Measurements from ENCODE around the gene CPT2.
A peak's percentile ranks its signal among the peaks of the same experiment; 100 is the strongest.
"Not testable (repeated sequence)": the region's sequence is repeated elsewhere in the genome, so short reads cannot be mapped to it uniquely, and the experiment has no call there.

The CPT2 gene

DNA sequence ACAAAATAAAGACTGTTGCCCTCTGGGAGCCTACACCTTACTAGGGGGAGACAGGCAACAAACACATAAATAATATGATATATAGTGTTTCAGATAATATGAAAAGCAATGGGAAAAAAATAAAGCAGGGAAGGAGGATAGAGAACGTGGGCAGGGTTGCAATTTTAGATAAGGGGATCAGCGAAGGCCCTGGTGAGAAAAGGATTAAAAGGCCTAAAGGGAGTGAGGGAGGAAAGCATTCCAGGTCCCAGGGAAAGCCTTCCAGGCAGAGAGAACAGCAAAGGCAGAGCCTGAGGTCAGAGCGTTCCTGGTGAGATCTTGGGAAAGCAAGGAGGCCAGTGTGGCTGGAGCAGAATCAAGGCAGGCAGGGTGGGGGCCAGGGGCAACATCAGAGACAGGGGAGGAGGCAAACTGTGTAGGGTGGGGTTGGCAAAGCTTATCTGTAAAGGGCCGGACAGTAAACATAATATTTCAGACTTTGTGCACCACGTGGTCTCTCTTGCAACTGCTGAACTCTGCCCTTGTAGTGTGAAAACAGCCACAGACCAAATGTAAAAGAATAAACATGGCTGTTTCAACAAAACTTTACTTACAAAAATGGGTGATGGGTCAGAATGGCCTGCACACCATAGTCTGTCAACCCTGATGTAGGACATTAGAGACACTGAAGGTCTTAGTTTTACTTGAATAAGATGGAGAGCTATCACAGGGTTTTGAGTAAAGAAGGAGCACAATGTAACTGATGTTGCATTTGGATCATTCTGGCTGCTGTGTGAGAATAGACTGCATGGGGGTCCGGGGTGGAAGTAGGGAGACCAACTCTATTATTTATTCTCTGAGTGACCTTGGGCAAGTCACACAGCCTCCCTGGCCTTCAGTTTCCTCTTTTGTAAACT lies 13.3 kb upstream of the CPT2 start:
- Histone ChIP-seq H3K9me3 (ENCODE audit: low read length) (no peaks in the 10 kb centered on the region), H3K9ac (ENCODE audit: low read length) (no peak overlapping the region), H3K27ac (ENCODE audit: low read depth, low read length) (no peak overlapping the region), H3K27me3 (ENCODE audit: control insufficient read depth in 1 of 2, insufficient read depth in 2 of 2, low read length in 2 of 2) (no peaks in the 10 kb centered on the region), H3K4me3 (ENCODE audit: low read depth in 1 of 2, low read length in 2 of 2) (no peak overlapping the region), H3K36me3 (ENCODE audit: insufficient read depth, low read length) (no peaks in the 10 kb centered on the region), H3K4me1 (ENCODE audit: insufficient read depth, low read length) (peaks cover 10% of the 10 kb centered on the region)

- H3K4me3 ChIP-seq (ENCODE audit: low read depth in 1 of 2, low read length in 2 of 2); H3K9ac ChIP-seq (ENCODE audit: low read length); H3K27ac ChIP-seq (ENCODE audit: low read depth, low read length); H3K27me3 ChIP-seq (ENCODE audit: control insufficient read depth in 1 of 2, insufficient read depth in 2 of 2, low read length in 2 of 2); H3K4me1 ChIP-seq (ENCODE audit: insufficient read depth, low read length); H3K9me3 ChIP-seq (ENCODE audit: low read length); H3K36me3 ChIP-seq (ENCODE audit: insufficient read depth, low read length): not testable (repeated sequence)
Observed at GRCh38 chr1:53185955-53186297, 10.7 kb upstream of the CPT2 start.

- peaks cover 10% of the 10 kb centered on the region for H3K4me1 ChIP-seq (ENCODE audit: insufficient read depth, low read length)
- no peaks in the 10 kb centered on the region for H3K9me3 ChIP-seq (ENCODE audit: low read length)
- H3K9ac ChIP-seq (ENCODE audit: low read length) = no peak overlapping the region
- no peaks in the 10 kb centered on the region for H3K27me3 ChIP-seq (ENCODE audit: control insufficient read depth in 1 of 2, insufficient read depth in 2 of 2, low read length in 2 of 2)
- no peak overlapping the region for H3K4me3 ChIP-seq (ENCODE audit: low read depth in 1 of 2, low read length in 2 of 2)
- no peak overlapping the region for H3K27ac ChIP-seq (ENCODE audit: low read depth, low read length)
- H3K36me3 ChIP-seq (ENCODE audit: insufficient read depth, low read length) = no peaks in the 10 kb centered on the region
Observed at GRCh38 chr1:53186533-53186932, 10.1 kb upstream of the CPT2 start.

GRCh38 chr1:53187401-53187800 lies 9.2 kb upstream of the CPT2 start:
- Histone ChIP-seq H3K9ac (ENCODE audit: low read length) (no peak overlapping the region), H3K4me3 (ENCODE audit: low read depth in 1 of 2, low read length in 2 of 2) (no peak overlapping the region), H3K27ac (ENCODE audit: low read depth, low read length) (no peak overlapping the region), H3K27me3 (ENCODE audit: control insufficient read depth in 1 of 2, insufficient read depth in 2 of 2, low read length in 2 of 2) (no peaks in the 10 kb centered on the region), H3K4me1 (ENCODE audit: insufficient read depth, low read length) (peaks cover 2% of the 10 kb centered on the region), H3K36me3 (ENCODE audit: insufficient read depth, low read length) (no peaks in the 10 kb centered on the region), H3K9me3 (ENCODE audit: low read length) (no peaks in the 10 kb centered on the region)

DNA sequence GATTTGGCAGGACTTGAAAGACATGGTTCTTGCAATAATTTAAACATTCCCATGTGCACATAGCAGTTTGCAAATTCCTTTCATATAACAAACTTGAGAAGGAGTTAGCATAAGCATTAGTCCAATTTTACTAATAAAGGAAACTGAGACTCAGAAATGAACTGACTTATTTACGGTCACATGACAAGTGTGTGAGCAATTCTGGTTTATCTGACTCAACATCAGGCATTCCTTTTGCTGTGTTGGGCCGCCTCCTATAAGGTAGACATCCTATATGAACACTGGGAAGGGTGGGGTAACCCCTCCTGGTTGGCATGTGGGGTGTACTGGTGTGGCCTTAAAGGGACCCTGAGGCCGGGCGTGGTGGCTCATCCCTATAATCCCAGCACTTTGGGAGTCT lies 8.5 kb upstream of the CPT2 start:
- Histone ChIP-seq H3K4me1 (ENCODE audit: insufficient read depth, low read length) (no peaks in the 10 kb centered on the region), H3K27me3 (ENCODE audit: control insufficient read depth in 1 of 2, insufficient read depth in 2 of 2, low read length in 2 of 2) (no peaks in the 10 kb centered on the region), H3K9ac (ENCODE audit: low read length) (no peak overlapping the region), H3K36me3 (ENCODE audit: insufficient read depth, low read length) (no peaks in the 10 kb centered on the region), H3K9me3 (ENCODE audit: low read length) (no peaks in the 10 kb centered on the region), H3K27ac (ENCODE audit: low read depth, low read length) (no peak overlapping the region), H3K4me3 (ENCODE audit: low read depth in 1 of 2, low read length in 2 of 2) (no peak overlapping the region)

DNA sequence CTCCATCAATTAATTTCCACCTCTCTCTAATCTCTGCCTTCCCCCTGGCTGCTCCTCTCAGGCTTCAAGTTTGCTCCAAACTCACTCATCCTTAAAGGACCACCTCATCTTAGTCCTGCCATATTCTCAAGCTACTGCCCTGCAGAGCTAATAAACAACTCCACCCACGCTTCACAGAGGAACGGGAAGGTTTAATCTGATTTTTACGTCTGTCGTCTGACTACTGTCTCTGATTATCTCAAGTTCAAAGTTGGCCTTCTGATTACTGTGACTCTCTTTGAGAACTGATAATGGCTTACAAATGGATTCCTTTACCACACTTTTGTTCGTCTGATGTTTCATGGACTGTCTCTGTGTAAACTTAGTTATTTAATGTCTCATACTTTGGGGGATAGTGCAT lies 7.6 kb upstream of the CPT2 start:
- Histone ChIP-seq H3K4me1 (ENCODE audit: insufficient read depth, low read length) (no peaks in the 10 kb centered on the region), H3K36me3 (ENCODE audit: insufficient read depth, low read length) (no peaks in the 10 kb centered on the region), H3K4me3 (ENCODE audit: low read depth in 1 of 2, low read length in 2 of 2) (no peak overlapping the region), H3K9me3 (ENCODE audit: low read length) (no peaks in the 10 kb centered on the region), H3K27me3 (ENCODE audit: control insufficient read depth in 1 of 2, insufficient read depth in 2 of 2, low read length in 2 of 2) (no peaks in the 10 kb centered on the region), H3K9ac (ENCODE audit: low read length) (no peak overlapping the region), H3K27ac (ENCODE audit: low read depth, low read length) (no peak overlapping the region)

DNA sequence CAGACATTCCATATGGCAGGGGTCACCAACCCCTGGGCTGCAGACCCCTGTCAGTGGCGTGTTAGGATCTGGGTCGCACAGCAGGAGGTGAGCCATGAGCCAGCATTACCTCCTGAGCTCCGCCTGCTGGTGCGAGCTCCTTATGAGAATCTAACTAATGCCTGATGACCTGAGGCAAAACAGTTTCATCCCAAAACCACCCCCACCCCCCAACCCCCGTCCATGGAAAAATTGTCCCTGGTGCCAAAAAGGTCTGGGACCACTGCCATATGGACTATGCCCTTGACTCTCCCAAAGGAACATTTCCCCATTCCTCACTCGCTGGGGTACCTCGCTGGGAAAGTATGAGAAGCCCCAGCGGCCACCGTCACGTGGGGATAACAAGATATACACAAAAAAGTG lies 6.4 kb upstream of the CPT2 start:
- Histone ChIP-seq H3K27ac (ENCODE audit: low read depth, low read length) (no peak overlapping the region), H3K4me3 (ENCODE audit: low read depth in 1 of 2, low read length in 2 of 2) (no peak overlapping the region), H3K9me3 (ENCODE audit: low read length) (no peaks in the 10 kb centered on the region), H3K9ac (ENCODE audit: low read length) (no peak overlapping the region), H3K36me3 (ENCODE audit: insufficient read depth, low read length) (no peaks in the 10 kb centered on the region), H3K27me3 (ENCODE audit: control insufficient read depth in 1 of 2, insufficient read depth in 2 of 2, low read length in 2 of 2) (no peaks in the 10 kb centered on the region), H3K4me1 (ENCODE audit: insufficient read depth, low read length) (peaks cover 2% of the 10 kb centered on the region)

- H3K4me3 ChIP-seq (ENCODE audit: low read depth in 1 of 2, low read length in 2 of 2) = peak overlapping the region; percentile 11 to 87
Observed at GRCh38 chr1:53195246-53196016, 1.2 kb upstream of the CPT2 start.

DNA sequence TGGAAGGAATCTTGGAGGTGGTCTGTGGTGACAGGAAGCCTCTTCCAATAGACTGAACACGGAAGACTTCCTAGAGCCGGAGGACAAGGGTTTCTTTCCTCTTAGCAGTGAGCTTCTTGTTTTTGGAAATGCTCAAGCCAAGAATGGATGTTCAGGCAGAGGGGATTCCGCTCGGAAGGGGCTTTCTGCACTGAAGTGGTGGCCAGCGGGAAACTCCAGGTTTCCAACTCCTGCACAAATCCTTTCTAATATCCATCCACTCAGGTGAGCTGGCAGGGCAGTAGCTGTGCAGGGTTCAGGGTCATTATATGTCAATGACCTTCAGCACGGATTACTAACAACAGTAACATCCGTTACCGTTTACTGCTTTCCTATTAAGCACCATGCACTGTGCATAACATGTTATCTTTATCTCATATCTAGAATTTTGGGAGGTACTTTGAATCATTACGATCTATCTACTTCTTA lies 573 bp upstream of the CPT2 start:
- Histone ChIP-seq H3K36me3 (ENCODE audit: insufficient read depth, low read length) (peaks cover 5% of the 10 kb centered on the region), H3K27ac (ENCODE audit: low read depth, low read length) (peak overlapping the region; percentile 98), H3K9me3 (ENCODE audit: low read length) (no peaks in the 10 kb centered on the region), H3K4me3 (ENCODE audit: low read depth in 1 of 2, low read length in 2 of 2) (peak overlapping the region; percentile 11 to 87), H3K27me3 (ENCODE audit: control insufficient read depth in 1 of 2, insufficient read depth in 2 of 2, low read length in 2 of 2) (no peaks in the 10 kb centered on the region), H3K4me1 (ENCODE audit: insufficient read depth, low read length) (peaks cover 29% of the 10 kb centered on the region), H3K9ac (ENCODE audit: low read length) (peak overlapping the region; percentile 6)

More at GRCh38 chr1:53195246-53196016, 1.2 kb upstream of the CPT2 start:
- H3K27me3 ChIP-seq (ENCODE audit: control insufficient read depth in 1 of 2, insufficient read depth in 2 of 2, low read length in 2 of 2) = no peaks in the 10 kb centered on the region
- H3K9ac ChIP-seq (ENCODE audit: low read length) = no peak overlapping the region
- peaks cover 29% of the 10 kb centered on the region for H3K4me1 ChIP-seq (ENCODE audit: insufficient read depth, low read length)
- H3K36me3 ChIP-seq (ENCODE audit: insufficient read depth, low read length) = no peaks in the 10 kb centered on the region
- peak overlapping the region; percentile 98 for H3K27ac ChIP-seq (ENCODE audit: low read depth, low read length)
- no peaks in the 10 kb centered on the region for H3K9me3 ChIP-seq (ENCODE audit: low read length)

DNA sequence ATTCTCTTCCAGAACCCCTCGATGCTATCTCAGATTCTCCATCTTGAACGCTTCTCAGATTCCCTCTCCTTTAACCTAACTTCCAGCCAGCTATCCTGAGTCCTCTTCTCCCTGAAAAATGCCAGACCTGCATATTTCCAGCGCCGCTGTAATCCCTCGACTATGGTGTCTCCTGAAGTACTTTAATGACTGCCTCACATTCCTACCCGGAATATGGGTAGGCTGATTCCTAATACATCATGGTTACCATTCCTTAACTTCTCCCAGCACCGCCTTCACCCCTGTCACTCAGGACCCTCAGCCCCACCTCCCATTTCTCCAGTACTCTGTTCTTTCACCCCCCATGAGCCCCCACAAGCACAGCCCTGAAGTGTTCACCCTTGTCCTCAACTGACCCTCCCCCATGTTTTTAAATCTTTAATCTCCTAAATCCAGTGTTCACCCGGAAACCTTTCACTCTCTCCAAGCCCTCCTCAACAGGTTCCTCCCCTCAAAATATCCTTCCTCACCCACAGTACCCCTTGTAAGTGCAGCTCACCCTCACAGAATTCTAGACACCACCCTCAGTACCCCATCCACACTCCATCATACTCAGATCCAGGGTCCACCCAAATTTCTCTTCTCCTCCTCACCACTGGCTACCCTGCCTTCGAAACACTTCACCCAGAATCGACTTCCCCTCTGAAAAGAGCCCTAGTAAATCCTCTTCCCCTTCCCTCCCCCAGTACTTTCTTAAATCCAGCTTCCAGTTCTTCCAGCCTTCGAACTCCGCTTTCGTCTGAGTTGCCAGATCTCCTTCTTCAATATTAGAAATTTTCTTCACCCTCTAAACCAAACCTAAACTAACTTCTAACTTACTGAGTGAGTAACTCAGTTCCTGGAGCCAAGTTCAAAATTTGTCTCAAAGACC lies 922 bp downstream of the CPT2 start:
- no peaks in the 10 kb centered on the region for H3K9me3 ChIP-seq (ENCODE audit: low read length)
- H3K4me1 ChIP-seq (ENCODE audit: insufficient read depth, low read length) = peaks cover 29% of the 10 kb centered on the region
- peak overlapping the region; percentile 98 for H3K27ac ChIP-seq (ENCODE audit: low read depth, low read length)

DNA sequence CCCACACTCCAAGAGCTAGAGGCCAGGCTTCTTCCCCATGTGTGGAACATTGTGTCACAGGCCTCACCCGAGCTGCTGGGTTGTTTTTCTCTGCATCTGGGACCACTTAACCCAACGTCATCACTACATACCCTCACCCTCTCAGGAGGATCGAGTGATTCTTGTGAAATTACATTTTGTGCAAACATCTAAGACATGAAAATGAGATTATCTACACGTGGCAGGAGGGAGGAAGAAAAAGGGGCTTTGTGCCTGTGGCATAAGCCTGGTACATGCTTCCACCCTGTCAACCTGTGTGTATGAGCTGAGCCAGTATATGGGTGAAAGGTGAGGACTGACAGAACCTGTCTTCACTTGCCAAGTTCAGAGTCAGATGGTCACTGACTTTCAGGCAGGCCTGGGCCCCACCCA lies 1.6 kb downstream of the CPT2 start:
- H3K27ac ChIP-seq (ENCODE audit: low read depth, low read length) = peak overlapping the region; percentile 98
- H3K9ac ChIP-seq (ENCODE audit: low read length) = no peak overlapping the region
- H3K4me3 ChIP-seq (ENCODE audit: low read depth in 1 of 2, low read length in 2 of 2) = no peak overlapping the region
- peaks cover 29% of the 10 kb centered on the region for H3K4me1 ChIP-seq (ENCODE audit: insufficient read depth, low read length)
- H3K27me3 ChIP-seq (ENCODE audit: control insufficient read depth in 1 of 2, insufficient read depth in 2 of 2, low read length in 2 of 2) = no peaks in the 10 kb centered on the region
- peaks cover 25% of the 10 kb centered on the region for H3K36me3 ChIP-seq (ENCODE audit: insufficient read depth, low read length)
- no peaks in the 10 kb centered on the region for H3K9me3 ChIP-seq (ENCODE audit: low read length)

More for the DNA sequence above, 922 bp downstream of the CPT2 start:
- Histone ChIP-seq H3K36me3 (ENCODE audit: insufficient read depth, low read length) (peaks cover 18% of the 10 kb centered on the region), H3K4me3 (ENCODE audit: low read depth in 1 of 2, low read length in 2 of 2) (peak overlapping the region; percentile 85 to 87), H3K27me3 (ENCODE audit: control insufficient read depth in 1 of 2, insufficient read depth in 2 of 2, low read length in 2 of 2) (no peaks in the 10 kb centered on the region), H3K9ac (ENCODE audit: low read length) (peak overlapping the region; percentile 86)
